SK-N-SH treated with all-trans-retinoic acid at 6 μM for 48 hours (cell line): ENCODE results near the gene ARMC6.
"Not testable (repeated sequence)": the region's sequence is repeated elsewhere in the genome, so short reads cannot be mapped to it uniquely, and the experiment has no call there.

Source experiments
- ATAC-seq: fragments of 200-7000 bp; cut with Tn5 transposase; 3 replicates; pipeline ENCODE4 v1.9.1; 2020; ENCODE audit warnings: mild to moderate bottlenecking, moderate library complexity
- ARNTL ChIP-seq: fragments of 450-650 bp; formaldehyde crosslinking; IDR thresholded peaks from 2 replicates; pipeline ENCODE4 v1.5.0; 2020; ENCODE audit warnings: low read depth, mild to moderate bottlenecking, moderate library complexity, borderline replicate concordance
- BACH2 ChIP-seq: fragments of 250-450 bp; sonication (Bioruptor Pico); IDR thresholded peaks from 2 replicates; pipeline ENCODE4 v1.9.0; 2021; ENCODE audit warnings: mild to moderate bottlenecking, borderline replicate concordance
- CREB5 ChIP-seq: fragments of 250-450 bp; sonication (Bioruptor Pico); IDR thresholded peaks from 2 replicates; pipeline ENCODE4 v1.5.1; 2020; ENCODE audit warnings: low read depth, mild to moderate bottlenecking, moderate library complexity
- CSDC2 ChIP-seq: fragments of 250-450 bp; sonication (Bioruptor Pico); IDR thresholded peaks from 2 replicates; pipeline ENCODE4 v1.5.0; 2020; ENCODE audit warnings: mild to moderate bottlenecking, moderate library complexity
- CSRNP3 ChIP-seq: fragments of 250-450 bp; sonication (Bioruptor Pico); IDR thresholded peaks from 2 replicates; pipeline ENCODE4 v1.5.1; 2021; ENCODE audit warnings: mild to moderate bottlenecking, moderate library complexity
- PATZ1 ChIP-seq: fragments of 250-450 bp; sonication (Bioruptor Pico); IDR thresholded peaks from 2 replicates; pipeline ENCODE4 v1.8.0; 2020; ENCODE audit warnings: mild to moderate bottlenecking, moderate library complexity, borderline replicate concordance
- POU6F1 ChIP-seq: fragments of 250-450 bp; sonication (Bioruptor Pico); IDR thresholded peaks from 2 replicates; pipeline ENCODE4 v1.8.0; 2021; ENCODE audit warnings: low read depth, mild to moderate bottlenecking, moderate library complexity, borderline replicate concordance
- PPARA ChIP-seq: fragments of 250-450 bp; sonication (Bioruptor Pico); IDR thresholded peaks from 2 replicates; pipeline ENCODE4 v1.5.0; 2020; ENCODE audit warnings: mild to moderate bottlenecking, borderline replicate concordance
- RARB ChIP-seq: fragments of 250-450 bp; sonication (Bioruptor Pico); IDR thresholded peaks from 2 replicates; pipeline ENCODE4 v1.8.0; 2021; ENCODE audit warnings: mild to moderate bottlenecking, moderate library complexity
- ZC3H10 ChIP-seq: fragments of 250-450 bp; sonication (Bioruptor Pico); IDR thresholded peaks from 2 replicates; pipeline ENCODE4 v1.5.1; 2021; ENCODE audit warnings: mild to moderate bottlenecking, moderate library complexity
- ZFP30 ChIP-seq: fragments of 450-650 bp; formaldehyde crosslinking; IDR thresholded peaks from 2 replicates; pipeline ENCODE4 v1.5.0; 2022; ENCODE audit warnings: mild to moderate bottlenecking, moderate library complexity
- ZNF565 ChIP-seq: fragments of 450-650 bp; formaldehyde crosslinking; conservative IDR thresholded peaks from 2 replicates; pipeline ENCODE4 v1.5.0; 2020; ENCODE audit warnings: low read depth, mild to moderate bottlenecking, moderate library complexity
- ZNF70 ChIP-seq: fragments of 450-650 bp; formaldehyde crosslinking; IDR thresholded peaks from 2 replicates; pipeline ENCODE4 v1.5.0; 2020; ENCODE audit warnings: mild to moderate bottlenecking, moderate library complexity
- ZNF8 ChIP-seq: fragments of 450-650 bp; formaldehyde crosslinking; IDR thresholded peaks from 2 replicates; pipeline ENCODE4 v1.5.0; 2020; ENCODE audit warnings: mild to moderate bottlenecking, moderate library complexity

ARMC6 gene

GRCh38 chr19:19021115-19021514 lies 12.3 kb upstream of the ARMC6 start (continued):
- TF ChIP-seq CREB5 (CRISPR knock-in tag) = no peak
- TF ChIP-seq ARNTL (CRISPR knock-in tag) = no peak

- no peak for ATAC-seq
- no peak for TF ChIP-seq ARNTL (CRISPR knock-in tag)
- TF ChIP-seq ZNF70 (CRISPR knock-in tag) = no peak
- TF ChIP-seq CSDC2 (CRISPR knock-in tag) = no peak
- no peak for TF ChIP-seq POU6F1 (CRISPR knock-in tag)
- TF ChIP-seq BACH2 (CRISPR knock-in tag) = no peak
- TF ChIP-seq PPARA (CRISPR knock-in tag) = no peak
- no peak for TF ChIP-seq ZC3H10 (CRISPR knock-in tag)
- no peak for TF ChIP-seq CREB5 (CRISPR knock-in tag)
- no peak for TF ChIP-seq ZNF565 (CRISPR knock-in tag)
Observed at GRCh38 chr19:19022380-19022961, 10.9 kb upstream of the ARMC6 start.

GRCh38 chr19:19023376-19023775 lies 10.0 kb upstream of the ARMC6 start:
- ATAC-seq = not testable (repeated sequence)

GRCh38 chr19:19025861-19026260 lies 7.5 kb upstream of the ARMC6 start:
- no peak for ATAC-seq
- TF ChIP-seq ZNF565 (CRISPR knock-in tag) (no peak), ZNF8 (CRISPR knock-in tag) (no peak), PATZ1 (no peak), CSRNP3 (CRISPR knock-in tag) (no peak), ZFP30 (CRISPR knock-in tag) (no peak)

- no peak; the same call in 2 of the 3 replicates for ATAC-seq
- no peak for TF ChIP-seq CSDC2 (CRISPR knock-in tag)
Observed at GRCh38 chr19:19026299-19026971, 7.0 kb upstream of the ARMC6 start.

- ATAC-seq = no peak
Observed at GRCh38 chr19:19027228-19027627, 6.2 kb upstream of the ARMC6 start.

More at GRCh38 chr19:19027228-19027627, 6.2 kb upstream of the ARMC6 start:
- TF ChIP-seq CREB5 (CRISPR knock-in tag) (no peak), RARB (no peak), ZNF565 (CRISPR knock-in tag) (no peak)
- TF ChIP-seq, all 23 proteins: peak for 0
